ENCODE data around the gene OLIG2. TPM values are rescaled to one million over a fixed set of nuclear protein-coding genes. Genes with fewer than 3 reads are reported as not detected.

Gene OLIG2
- total and polyA plus RNA-seq, 2 of the 13 experiments (the other 11 are each of a cell fraction or from before 2014, with no cell fraction given) = not detected

DNA sequence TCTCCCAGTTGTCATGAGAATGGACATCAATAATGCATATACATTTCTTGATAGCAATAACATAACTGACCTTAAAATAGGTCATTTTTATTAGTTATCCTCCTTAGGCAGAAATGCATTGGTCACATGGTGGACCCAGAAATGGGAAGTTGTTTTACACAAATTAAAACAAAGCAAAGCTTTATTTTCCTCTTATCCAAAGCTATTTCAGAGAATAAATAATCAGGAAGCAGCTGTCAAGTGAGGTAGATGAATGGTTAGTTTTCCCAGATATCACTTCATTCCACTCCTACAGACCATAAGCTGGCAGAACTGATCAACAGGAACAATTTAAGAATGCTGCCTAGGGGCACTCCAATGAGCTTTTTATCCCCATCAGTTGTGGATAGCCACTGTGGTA, 28.2 kb downstream of the OLIG2 start:
- H4K20me1 ChIP-seq (ENCODE audit: insufficient read depth, low read length) = no peaks in the 10 kb centered on the region
- no peak overlapping the region for H3K4me2 ChIP-seq (ENCODE audit: low read depth, low read length)
- no peak overlapping the region for H3K4me3 ChIP-seq (replicated peaks in 1 of 3; ENCODE audit: insufficient read depth in 1 of 3, low read depth in 2 of 3, low read length in 3 of 3)
- intact Hi-C loops (cut with micrococcal nuclease; ENCODE audit: unreplicated experiment) = no loop called here
- no peak overlapping the region for H2AFZ ChIP-seq (ENCODE audit: low read length)
- DNase-seq (ENCODE audit: low spot score) (no peak), FAIRE-seq (no peak), ATAC-seq (no peak)
- H3K9me3 ChIP-seq (ENCODE audit: low read length) = no peaks in the 10 kb centered on the region
- H3K79me2 ChIP-seq (ENCODE audit: insufficient read depth, low read length) = no peaks in the 10 kb centered on the region
- no peaks in the 10 kb centered on the region for H3K36me3 ChIP-seq (replicated peaks in 1 of 2; ENCODE audit: control insufficient read depth in 1 of 2, insufficient read depth in 2 of 2, low read length in 2 of 2)
- TF ChIP-seq RARG (CRISPR knock-in tag; IDR thresholded peaks at IDR 0.05; ENCODE audit: low read depth) = no peak
- TF ChIP-seq MYC (CRISPR knock-in tag; IDR thresholded peaks at IDR 0.05; ENCODE audit: borderline replicate concordance) = no peak
- no peak for TF ChIP-seq IRX3 (CRISPR knock-in tag; IDR thresholded peaks at IDR 0.05; ENCODE audit: borderline replicate concordance, low read depth)
- no peak for TF ChIP-seq MATR3 (CRISPR knock-in tag; IDR thresholded peaks at IDR 0.05)
- TF ChIP-seq ZKSCAN8 (CRISPR knock-in tag; IDR thresholded peaks at IDR 0.05; ENCODE audit: borderline replicate concordance) = no peak
- no peak for TF ChIP-seq SRSF1 (optimal IDR thresholded peaks at IDR 0.05; ENCODE audit: low read depth, low read length)
- no peak for TF ChIP-seq RAD21 (CRISPR knock-in tag; IDR thresholded peaks at IDR 0.05)
- TF ChIP-seq MTF2 (CRISPR knock-in tag; IDR thresholded peaks at IDR 0.05; ENCODE audit: borderline replicate concordance) = no peak
- TF ChIP-seq, protein P1, sequence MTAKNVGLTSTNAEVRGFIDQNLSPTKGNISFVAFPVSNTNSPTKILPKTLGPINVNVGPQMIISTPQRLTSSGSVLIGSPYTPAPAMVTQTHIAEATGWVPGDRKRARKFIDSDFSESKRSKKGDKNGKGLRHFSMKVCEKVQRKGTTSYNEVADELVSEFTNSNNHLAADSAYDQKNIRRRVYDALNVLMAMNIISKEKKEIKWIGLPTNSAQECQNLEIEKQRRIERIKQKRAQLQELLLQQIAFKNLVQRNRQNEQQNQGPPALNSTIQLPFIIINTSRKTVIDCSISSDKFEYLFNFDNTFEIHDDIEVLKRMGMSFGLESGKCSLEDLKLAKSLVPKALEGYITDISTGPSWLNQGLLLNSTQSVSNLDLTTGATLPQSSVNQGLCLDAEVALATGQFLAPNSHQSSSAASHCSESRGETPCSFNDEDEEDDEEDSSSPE (CRISPR knock-in tag; IDR thresholded peaks at IDR 0.05) = no peak
- TF ChIP-seq ZBTB7A (CRISPR knock-in tag; IDR thresholded peaks at IDR 0.05) = no peak
- no peak for TF ChIP-seq ZNF136 (CRISPR knock-in tag; IDR thresholded peaks at IDR 0.05; ENCODE audit: low read depth)
- TF ChIP-seq ZKSCAN1 (IDR thresholded peaks at IDR 0.05; ENCODE audit: low read length) = no peak
- TF ChIP-seq ZNF747 (CRISPR knock-in tag; IDR thresholded peaks at IDR 0.05; ENCODE audit: borderline replicate concordance) = no peak
- TF ChIP-seq SRSF9 (IDR thresholded peaks at IDR 0.05; ENCODE audit: borderline replicate concordance, insufficient read depth, low read depth, low read length, poor library complexity, severe bottlenecking) = no peak
- TF ChIP-seq ZNF333 (CRISPR knock-in tag; IDR thresholded peaks at IDR 0.05; ENCODE audit: borderline replicate concordance) = no peak
- TF ChIP-seq, protein P2, sequence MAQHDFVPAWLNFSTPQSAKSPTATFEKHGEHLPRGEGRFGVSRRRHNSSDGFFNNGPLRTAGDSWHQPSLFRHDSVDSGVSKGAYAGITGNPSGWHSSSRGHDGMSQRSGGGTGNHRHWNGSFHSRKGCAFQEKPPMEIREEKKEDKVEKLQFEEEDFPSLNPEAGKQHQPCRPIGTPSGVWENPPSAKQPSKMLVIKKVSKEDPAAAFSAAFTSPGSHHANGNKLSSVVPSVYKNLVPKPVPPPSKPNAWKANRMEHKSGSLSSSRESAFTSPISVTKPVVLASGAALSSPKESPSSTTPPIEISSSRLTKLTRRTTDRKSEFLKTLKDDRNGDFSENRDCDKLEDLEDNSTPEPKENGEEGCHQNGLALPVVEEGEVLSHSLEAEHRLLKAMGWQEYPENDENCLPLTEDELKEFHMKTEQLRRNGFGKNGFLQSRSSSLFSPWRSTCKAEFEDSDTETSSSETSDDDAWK (CRISPR knock-in tag; IDR thresholded peaks at IDR 0.05) = no peak
- TF ChIP-seq PPARG (CRISPR knock-in tag; conservative IDR thresholded peaks at IDR 0.05) = no peak
- no peak for TF ChIP-seq HDAC1 (CRISPR knock-in tag; IDR thresholded peaks at IDR 0.05)
- TF ChIP-seq ZIK1 (CRISPR knock-in tag; IDR thresholded peaks at IDR 0.05; ENCODE audit: borderline replicate concordance, low read depth) = no peak
- CTCF ChIA-PET (ENCODE audit: low intra/inter-chr PET ratio, low total read pairs) = no interaction called here
- no peak overlapping the region for H3K9ac ChIP-seq (ENCODE audit: insufficient read depth, low read depth, low read length)
- BruUV-seq (replicated peaks) = no TSS peak
- peaks cover 0 to 23% of the 10 kb centered on the region in 2 experiments; a peak in 3 of 5 replicates for H3K27me3 ChIP-seq (ENCODE audit: control insufficient read depth in 1 of 2, insufficient read depth in 2 of 2, low read length in 2 of 2)
- POLR2A ChIA-PET = no interaction called here
- no peaks in the 10 kb centered on the region for H3K4me1 ChIP-seq (ENCODE audit: insufficient read depth, low read length)
- in situ Hi-C loops (cut with HindIII; ENCODE audit: extremely low pct_ligation_motif_present, low pct_unique_long_range_greater_than_20kb) = no loop called here
- H3K27ac ChIP-seq (ENCODE audit: extremely low read length, insufficient read depth, low read length) = no peak overlapping the region

Measured in HepG2 (cell line).